ENCODE results near the gene TPO. TPM values are rescaled to one million over a fixed set of nuclear protein-coding genes. Genes with fewer than 3 reads are reported as not detected.

TPO gene
- total RNA-seq, 4 donors from 2014 or later: 0.70 to 46.2 (median 6.8) TPM

DNA sequence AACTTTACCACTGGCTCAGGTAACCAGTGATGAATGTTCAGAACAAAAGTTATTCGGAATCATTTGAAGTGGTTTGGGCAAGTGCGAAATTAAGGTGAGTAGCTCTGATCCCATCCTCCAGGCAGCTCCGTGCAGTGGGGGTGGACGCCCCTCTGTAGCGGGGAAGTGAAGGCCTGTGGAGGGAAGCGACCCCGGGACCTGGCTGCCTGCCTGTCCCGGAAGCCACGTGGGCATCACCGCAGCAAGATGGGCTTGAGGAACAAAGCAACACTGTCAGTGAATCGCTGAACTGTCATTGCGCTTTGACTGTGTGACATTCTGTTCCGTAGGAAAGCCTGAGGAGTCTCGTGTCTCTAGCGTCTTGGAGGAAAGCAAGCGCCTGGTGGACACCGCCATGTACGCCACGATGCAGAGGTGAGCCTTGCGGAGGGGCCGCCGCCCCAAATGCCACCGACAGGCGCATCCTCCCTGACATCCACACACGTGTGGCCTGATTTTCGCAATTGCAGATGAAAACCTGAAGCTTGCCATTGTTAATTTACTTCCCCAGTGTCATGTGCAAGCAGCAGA, 9.5 kb downstream of the TPO start:
- no peaks in the 10 kb centered on the region for H3K4me1 ChIP-seq
- DNase-seq: peak in 1 of 3 donors; percentile 6
- no peak overlapping the region for H3K27ac ChIP-seq
- no peaks in the 10 kb centered on the region for H3K27me3 ChIP-seq
- no peaks in the 10 kb centered on the region for H3K36me3 ChIP-seq
- TF ChIP-seq, protein P1, sequence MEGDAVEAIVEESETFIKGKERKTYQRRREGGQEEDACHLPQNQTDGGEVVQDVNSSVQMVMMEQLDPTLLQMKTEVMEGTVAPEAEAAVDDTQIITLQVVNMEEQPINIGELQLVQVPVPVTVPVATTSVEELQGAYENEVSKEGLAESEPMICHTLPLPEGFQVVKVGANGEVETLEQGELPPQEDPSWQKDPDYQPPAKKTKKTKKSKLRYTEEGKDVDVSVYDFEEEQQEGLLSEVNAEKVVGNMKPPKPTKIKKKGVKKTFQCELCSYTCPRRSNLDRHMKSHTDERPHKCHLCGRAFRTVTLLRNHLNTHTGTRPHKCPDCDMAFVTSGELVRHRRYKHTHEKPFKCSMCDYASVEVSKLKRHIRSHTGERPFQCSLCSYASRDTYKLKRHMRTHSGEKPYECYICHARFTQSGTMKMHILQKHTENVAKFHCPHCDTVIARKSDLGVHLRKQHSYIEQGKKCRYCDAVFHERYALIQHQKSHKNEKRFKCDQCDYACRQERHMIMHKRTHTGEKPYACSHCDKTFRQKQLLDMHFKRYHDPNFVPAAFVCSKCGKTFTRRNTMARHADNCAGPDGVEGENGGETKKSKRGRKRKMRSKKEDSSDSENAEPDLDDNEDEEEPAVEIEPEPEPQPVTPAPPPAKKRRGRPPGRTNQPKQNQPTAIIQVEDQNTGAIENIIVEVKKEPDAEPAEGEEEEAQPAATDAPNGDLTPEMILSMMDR (IDR thresholded peaks at IDR 0.05): no peak
- TF ChIP-seq POLR2A (IDR thresholded peaks at IDR 0.05): no peak
- H3K9me3 ChIP-seq: peaks cover 0 to 5% (median 0%) of the 10 kb centered on the region in 4 donors
- H3K4me3 ChIP-seq: no peak overlapping the region

DNA sequence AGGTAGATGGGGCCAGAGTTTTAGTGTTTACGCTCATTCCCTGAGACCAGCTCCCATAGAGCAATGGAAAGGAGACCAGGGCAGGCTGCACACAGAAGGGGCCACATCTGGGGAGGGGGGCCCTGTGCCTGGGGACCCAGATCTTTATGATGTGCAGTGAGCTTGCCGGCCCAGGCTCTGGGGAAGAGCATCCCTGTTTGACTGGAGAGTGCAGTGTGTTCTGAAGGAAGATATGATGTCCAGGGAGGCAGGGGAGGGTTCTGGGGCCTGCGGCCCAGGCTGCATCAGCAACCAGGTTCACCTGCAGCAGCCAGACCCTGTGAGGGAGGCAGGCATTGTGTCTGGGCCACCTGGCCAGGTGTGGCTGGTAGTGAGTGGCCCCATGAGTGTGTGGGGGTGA, 13.8 kb downstream of the TPO start:
- H3K9me3 ChIP-seq: peaks cover 0 to 5% (median 0%) of the 10 kb centered on the region in 4 donors
- no peaks in the 10 kb centered on the region for H3K27me3 ChIP-seq
- H3K36me3 ChIP-seq: no peaks in the 10 kb centered on the region
- H3K4me1 ChIP-seq: no peaks in the 10 kb centered on the region
- no peak overlapping the region for H3K27ac ChIP-seq
- no peak overlapping the region for H3K4me3 ChIP-seq
- no peak for DNase-seq
- TF ChIP-seq, protein P1 (IDR thresholded peaks at IDR 0.05): no peak
- no peak for TF ChIP-seq POLR2A (IDR thresholded peaks at IDR 0.05)

DNA sequence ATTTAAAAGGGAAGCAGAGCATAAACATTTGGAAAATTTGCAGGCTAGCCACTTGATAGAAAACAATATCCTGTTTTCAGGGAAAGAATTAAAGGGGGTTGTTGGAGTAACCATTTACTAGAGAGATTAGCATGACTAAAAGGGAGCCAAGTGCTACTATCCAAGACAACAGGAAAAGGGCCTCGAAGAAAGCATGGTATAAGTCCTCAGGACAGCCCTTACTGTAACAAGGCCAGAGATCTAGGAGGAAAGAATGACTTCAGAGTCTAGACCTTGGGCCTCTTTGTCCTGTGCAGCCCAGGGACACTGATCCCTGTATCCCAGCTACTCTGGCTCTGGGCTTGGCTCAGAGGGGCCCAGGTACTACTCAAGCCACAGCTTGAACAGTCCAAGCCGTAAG, 16.6 kb downstream of the TPO start:
- Histone ChIP-seq H3K27me3 (no peaks in the 10 kb centered on the region), H3K9me3 (no peaks in the 10 kb centered on the region), H3K4me3 (no peak overlapping the region), H3K4me1 (no peaks in the 10 kb centered on the region), H3K36me3 (no peaks in the 10 kb centered on the region), H3K27ac (no peak overlapping the region)
- DNase-seq: no peak
- TF ChIP-seq, protein P1 (IDR thresholded peaks at IDR 0.05): no peak
- TF ChIP-seq POLR2A (IDR thresholded peaks at IDR 0.05): no peak

DNA sequence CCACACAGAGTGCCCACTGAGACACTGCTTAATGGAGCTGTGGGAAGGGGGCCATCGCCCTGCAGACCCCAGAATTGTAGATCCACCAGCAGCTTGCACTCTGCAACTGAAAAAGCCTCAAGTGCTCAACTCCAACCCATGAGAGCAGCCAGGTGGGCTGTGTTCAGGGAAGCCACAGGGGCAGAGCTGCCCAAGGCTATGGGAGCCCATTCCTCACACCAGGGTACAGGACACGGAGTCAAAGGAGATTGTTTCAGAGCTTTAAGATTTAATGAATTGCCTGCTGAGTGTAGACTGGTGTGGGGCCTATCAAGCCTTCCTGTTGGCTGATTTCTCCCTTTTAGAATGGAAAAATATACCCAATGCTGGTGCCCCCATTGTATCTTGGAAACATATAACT, 17.2 kb downstream of the TPO start:
- H3K27ac ChIP-seq: no peak overlapping the region
- H3K9me3 ChIP-seq: no peaks in the 10 kb centered on the region
- TF ChIP-seq POLR2A (IDR thresholded peaks at IDR 0.05): no peak
- TF ChIP-seq, protein P1 (IDR thresholded peaks at IDR 0.05): no peak

DNA sequence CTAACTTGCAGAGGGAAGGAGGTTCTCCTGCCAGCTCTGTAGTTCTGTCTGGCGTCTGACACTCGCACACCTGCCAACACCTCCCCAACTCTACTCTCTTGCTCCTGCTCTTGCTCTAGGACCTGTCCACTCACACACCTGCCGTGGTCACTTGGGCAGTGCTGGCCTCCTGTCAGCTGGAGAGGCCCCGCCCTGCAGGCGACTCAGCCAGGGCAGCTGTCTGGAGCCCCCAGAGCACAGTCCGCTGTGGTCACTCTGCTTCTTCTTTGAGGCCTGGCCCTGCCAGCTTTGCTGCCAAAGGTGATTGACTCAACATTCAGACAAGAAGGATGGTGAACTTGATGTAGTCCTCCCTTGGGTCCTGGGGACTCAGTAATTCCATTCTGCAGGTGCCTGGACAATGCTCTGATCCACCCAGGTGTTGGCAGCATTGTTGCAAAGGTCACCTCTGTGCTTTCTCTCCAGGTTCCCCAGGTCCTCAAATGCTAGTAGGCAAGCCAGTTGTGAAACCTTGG, 18.7 kb downstream of the TPO start:
- TF ChIP-seq POLR2A (IDR thresholded peaks at IDR 0.05): no peak
- TF ChIP-seq, protein P1 (IDR thresholded peaks at IDR 0.05): no peak
- Histone ChIP-seq H3K9me3 (no peaks in the 10 kb centered on the region), H3K4me1 (no peaks in the 10 kb centered on the region), H3K27ac (no peak overlapping the region), H3K36me3 (no peaks in the 10 kb centered on the region), H3K27me3 (no peaks in the 10 kb centered on the region), H3K4me3 (no peak overlapping the region)
- DNase-seq: no peak

More for the DNA sequence above, 17.2 kb downstream of the TPO start:
- no peaks in the 10 kb centered on the region for H3K27me3 ChIP-seq
- no peak for DNase-seq
- no peak overlapping the region for H3K4me3 ChIP-seq
- no peaks in the 10 kb centered on the region for H3K4me1 ChIP-seq
- no peaks in the 10 kb centered on the region for H3K36me3 ChIP-seq

Measured in Peyer's patch (tissue), 4 donors.